Glomerular visceral epithelial cell (primary cell): Measurements from ENCODE around the gene LYG1.
"Not testable (repeated sequence)": the region's sequence is repeated elsewhere in the genome, so short reads cannot be mapped to it uniquely, and the experiment has no call there.

Source experiments
- DNase-seq: peaks from one replicate; pipeline ENCODE4 v3.0.0-alpha.2; 2016; ENCODE audit errors: extremely low spot score

Gene LYG1

DNA sequence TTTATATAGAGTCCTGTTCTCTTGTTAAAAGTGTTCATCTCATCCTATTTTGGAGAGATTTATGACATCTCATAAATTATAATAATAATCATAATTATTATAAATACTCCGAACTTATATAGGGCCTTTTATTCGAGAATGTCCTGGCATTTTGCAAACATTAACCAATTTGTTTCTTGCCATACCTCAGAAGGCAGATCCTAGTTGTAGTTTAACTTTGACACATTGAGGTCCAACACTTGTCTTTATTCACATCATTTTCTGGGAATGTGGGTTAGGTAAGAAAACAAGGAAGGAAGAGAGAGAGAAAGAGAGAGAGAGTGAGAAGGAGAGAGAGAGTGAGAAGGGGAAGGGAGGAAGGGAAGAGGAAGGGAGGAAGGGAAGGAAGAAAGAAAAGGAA lies at the start of gene LYG1:
LYG1 (minus strand) TSS at position 101 of the 400 bp plus-strand sequence. CDS start 5,527 bp downstream, outside the sequence.
- DNase-seq: not testable (repeated sequence)

- DNase-seq: no peak
Measured at GRCh38 chr2:99350194-99350593, 49.2 kb upstream of the LYG1 start.

DNA sequence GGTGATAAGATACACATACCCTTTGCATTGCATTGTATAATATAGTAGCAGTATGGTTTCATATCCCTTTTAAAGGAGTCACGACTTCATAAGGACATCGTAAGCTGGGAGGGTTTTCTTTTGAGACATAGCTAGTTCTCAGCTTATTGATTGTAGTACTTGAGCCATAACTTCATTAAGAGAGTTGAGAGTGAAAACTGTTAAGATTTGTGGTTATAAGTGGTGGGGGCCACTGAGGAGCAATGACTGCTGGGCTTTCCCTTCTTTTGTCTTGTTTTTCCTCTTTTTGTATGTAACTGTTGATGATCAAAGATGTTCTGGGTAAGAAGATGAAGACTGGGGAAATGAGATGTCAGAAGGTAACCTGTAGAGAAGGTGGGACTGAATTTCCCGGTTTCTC lies 47.2 kb upstream of the LYG1 start:
- DNase-seq: no peak

- no peak for DNase-seq
Measured at GRCh38 chr2:99346218-99346617, 45.2 kb upstream of the LYG1 start.

GRCh38 chr2:99345446-99345845 lies 44.4 kb upstream of the LYG1 start:
- DNase-seq: not testable (repeated sequence)

GRCh38 chr2:99342536-99342935 lies 41.5 kb upstream of the LYG1 start:
- no peak for DNase-seq

DNA sequence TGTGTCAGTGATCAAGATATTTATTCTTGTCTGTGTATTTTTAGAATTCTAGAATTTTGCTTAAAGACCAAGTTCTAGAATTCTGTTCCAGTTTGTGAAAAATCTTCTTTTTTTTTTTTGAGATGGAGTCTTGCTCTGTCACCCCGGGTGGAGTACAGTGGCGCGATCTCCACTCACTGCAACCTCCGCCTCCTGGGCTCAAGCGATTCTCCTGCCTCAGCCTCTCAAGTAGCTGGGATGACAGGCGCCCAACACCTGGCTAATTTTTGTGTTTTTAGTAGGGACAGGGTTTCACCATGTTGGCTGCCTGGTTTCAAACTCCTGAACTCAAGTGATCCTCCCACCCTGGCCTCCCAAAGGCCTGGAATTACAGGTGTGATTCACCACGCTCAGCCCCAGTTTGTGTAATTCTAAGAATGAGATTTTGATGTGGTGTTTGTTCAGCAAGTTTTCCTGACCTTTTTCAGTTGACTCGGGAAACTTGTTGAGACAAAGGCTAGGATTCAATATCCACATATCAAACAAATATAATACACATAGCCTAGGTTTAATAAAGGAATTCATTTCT lies 39.8 kb upstream of the LYG1 start:
- DNase-seq: no peak

DNA sequence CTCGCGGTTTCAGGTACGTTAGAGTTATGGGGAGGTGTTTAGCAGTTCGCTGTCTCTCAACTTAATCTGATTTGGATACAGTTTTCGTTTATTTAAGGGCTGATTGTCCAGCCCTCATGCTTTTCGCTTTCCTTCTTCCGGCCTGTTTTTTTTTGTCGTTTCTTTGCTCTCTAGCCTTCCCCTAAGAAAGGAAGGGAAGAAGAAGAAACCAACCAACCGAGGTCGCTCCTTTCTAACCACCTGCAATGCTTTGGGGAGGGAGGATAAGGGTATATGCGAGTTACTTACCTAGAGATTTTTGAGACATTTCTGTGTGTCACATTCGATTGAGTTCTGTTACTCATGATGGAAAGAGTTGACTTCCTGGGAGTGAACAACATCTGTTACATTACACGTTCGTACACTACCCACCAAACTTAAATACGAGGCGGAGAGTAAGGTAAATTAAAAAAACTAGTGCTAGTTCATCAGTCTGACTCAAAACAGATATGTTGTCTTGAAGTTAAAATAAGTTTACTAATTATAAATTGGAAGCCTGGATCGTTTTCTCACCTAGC lies 37.1 kb upstream of the LYG1 start:
- peak; percentile 13 for DNase-seq

GRCh38 chr2:99337113-99338028 lies 36.4 kb upstream of the LYG1 start, which contains the start of gene EIF5B:
EIF5B (plus strand) TSS chr2:99337389; CDS start chr2:99337555, 166 bp downstream.
- DNase-seq: peak; percentile 98

DNA sequence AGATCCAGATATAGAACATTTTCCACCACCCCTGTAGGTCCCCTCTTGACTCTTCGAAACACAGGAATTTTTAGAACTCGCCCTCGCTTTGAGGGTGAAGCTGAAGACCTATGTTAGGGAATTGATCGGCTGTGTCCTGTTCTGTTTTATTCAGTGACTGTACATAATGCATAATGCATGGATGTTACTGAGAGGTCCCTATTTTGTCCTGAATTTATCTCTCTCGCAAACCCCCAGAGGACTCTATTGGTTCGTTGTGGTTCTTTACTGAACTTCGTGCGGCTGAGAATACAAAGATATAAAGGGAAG lies 35.8 kb upstream of the LYG1 start:
- DNase-seq: no peak

DNA sequence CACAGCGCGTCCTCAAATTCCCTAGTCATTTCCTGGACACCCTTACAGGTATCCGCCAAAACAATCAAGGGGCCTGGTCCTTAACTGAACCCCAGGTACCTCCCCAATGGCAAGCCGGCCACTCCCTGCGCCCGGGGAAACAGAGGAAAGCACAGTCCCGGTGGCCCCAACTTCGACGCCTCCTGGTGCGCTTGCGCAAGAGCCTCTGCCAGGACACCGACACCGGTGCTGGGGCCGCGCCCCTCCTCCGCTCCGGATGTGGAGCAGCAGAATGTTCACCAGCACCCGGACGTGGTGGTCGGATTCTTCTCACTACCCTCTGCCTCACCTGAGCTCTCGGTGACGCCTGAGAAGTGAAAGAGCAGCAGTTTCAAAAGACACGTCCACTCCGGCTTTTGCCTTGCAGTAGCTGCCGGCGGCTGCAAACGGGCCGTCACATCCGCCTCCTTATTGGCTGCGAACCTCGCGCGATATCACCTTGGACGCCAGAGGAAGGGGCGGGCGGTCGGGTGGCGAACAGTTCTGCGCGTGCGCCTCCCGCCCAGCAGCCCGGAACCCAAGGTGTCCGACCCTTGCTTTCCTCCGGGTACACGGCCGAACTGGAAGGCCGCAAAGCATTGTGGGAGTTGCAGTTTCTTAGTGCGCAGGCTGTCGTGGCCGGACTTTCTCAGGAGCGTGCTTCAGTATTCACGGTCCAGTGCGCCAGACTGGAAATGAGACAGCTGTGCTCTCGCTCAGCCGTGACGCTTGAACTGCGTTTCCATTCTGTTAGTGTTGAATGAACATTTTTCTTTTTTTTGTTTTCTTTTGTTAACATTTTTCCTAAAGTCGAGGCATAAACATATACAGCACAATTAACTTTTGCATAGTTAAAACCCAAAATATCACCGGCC lies 35.2 kb upstream of the LYG1 start, which contains the start of gene TXNDC9:
TXNDC9 (minus strand) TSS at position 423 of the 893 bp plus-strand sequence. CDS start 3,123 bp downstream, outside the sequence.
- peak; percentile 100 for DNase-seq

- DNase-seq: no peak
Measured at GRCh38 chr2:99325384-99325783, 24.4 kb upstream of the LYG1 start.

GRCh38 chr2:99317873-99318200 lies 16.8 kb upstream of the LYG1 start:
- DNase-seq: not testable (repeated sequence)

- DNase-seq: no peak
Measured at GRCh38 chr2:99317161-99317872, 16.3 kb upstream of the LYG1 start.

GRCh38 chr2:99299580-99299979 lies 1.4 kb downstream of the LYG1 start:
- DNase-seq: no peak

DNA sequence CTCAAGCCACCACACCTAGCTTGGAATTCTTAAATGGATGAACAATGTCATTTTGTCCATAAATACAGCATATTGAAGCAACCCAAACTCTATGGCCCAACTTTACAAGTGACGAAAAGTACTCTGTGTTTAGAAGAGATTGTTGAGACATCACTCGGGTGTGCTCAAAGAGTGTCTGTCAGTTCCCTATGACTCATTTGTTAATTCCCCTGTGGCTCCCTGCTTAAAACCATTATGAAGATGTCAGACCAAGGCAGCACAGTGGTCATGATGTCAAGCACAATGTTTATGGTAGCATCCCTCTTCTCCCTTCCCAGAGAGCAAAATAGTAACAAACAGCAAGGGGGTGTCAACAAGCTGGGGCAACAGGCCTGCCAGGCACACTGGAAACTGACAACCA lies 3.0 kb downstream of the LYG1 start:
- DNase-seq: no peak

GRCh38 chr2:99285526-99285925 lies 15.5 kb downstream of the LYG1 start:
- DNase-seq: no peak

- no peak for DNase-seq
Measured at GRCh38 chr2:99279969-99280695, 20.9 kb downstream of the LYG1 start.

DNA sequence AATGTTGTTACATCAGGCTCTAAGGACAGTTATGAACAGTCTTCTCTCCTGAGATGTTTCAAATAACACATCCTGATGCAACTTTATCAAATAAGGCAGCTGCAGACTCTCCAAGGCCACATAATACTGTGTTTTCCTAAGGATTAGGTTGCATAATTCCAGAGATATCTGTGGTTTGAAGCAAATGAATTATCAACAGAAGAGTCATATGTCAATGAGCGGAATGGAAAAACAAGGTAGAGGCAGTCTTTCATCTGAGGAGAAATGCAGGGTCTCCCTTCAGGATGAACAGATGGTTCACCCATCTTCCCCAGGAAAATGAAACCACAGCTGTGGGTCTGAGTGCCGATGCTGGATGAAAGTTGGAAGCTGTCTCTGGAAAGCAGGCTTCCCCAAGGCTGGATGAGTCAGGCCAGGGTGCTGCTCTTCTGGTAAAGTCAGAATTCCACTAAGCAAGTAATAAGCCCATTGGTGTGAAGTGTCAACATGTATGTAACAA lies 22.2 kb downstream of the LYG1 start:
- peak; percentile 92 for DNase-seq

DNA sequence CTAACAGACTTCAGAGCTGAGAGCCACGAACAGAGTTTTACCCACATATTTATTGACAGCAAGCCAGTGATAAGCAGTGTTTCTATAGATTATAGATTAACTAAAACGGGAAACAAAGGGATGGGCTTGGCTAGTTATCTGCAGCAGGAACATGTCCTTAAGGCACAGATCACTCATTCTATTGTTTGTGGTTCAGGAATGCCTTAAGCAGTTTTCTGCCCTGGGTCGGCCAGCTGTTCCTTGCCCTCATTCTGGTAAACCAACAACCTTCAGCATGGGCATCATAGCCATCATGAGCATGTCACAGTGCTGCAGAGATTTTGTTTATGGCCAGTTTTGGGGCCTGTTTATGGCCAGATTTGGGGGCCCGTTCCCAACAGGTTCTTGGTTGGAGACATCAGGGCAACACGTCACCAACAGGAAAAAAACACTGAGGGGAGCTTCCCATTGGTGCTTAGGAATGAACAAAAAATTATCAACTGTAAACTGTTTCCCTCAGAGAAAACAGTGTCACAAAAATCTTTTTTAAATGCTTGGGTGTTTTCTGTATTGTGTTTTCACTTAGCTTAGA lies 22.7 kb downstream of the LYG1 start:
- not testable (repeated sequence) for DNase-seq
